NCI-H2171 (cell line): ENCODE measurements around the gene LHX6.
A peak's percentile ranks its signal among the peaks of the same experiment; 100 is the strongest.

Experiments
- DNase-seq: peaks from one replicate; lab custom pipeline; 2025; lab: John Stamatoyannopoulos, UW

Gene LHX6

GRCh38 chr9:122215663-122216062, 13.1 kb downstream of the LHX6 start:
- no peak for DNase-seq

GRCh38 chr9:122214507-122214906, 14.2 kb downstream of the LHX6 start:
- no peak for DNase-seq

GRCh38 chr9:122213589-122214413, 15.0 kb downstream of the LHX6 start:
- peak; percentile 83 for DNase-seq

GRCh38 chr9:122213102-122213588, 15.6 kb downstream of the LHX6 start:
- DNase-seq = no peak

- no peak for DNase-seq
These were observed 16.2 kb downstream of the LHX6 start for GRCh38 chr9:122212473-122213004.

- DNase-seq = no peak
These were observed 19.3 kb downstream of the LHX6 start for GRCh38 chr9:122209451-122209850.

- no peak for DNase-seq
These were observed 21.7 kb downstream of the LHX6 start for GRCh38 chr9:122207096-122207495.

- DNase-seq = no peak
These were observed 22.4 kb downstream of the LHX6 start for GRCh38 chr9:122206118-122207046.

GRCh38 chr9:122205176-122205575, 23.6 kb downstream of the LHX6 start:
- no peak for DNase-seq

- DNase-seq = no peak
These were observed 24.3 kb downstream of the LHX6 start for GRCh38 chr9:122204491-122204890.

- no peak for DNase-seq
These were observed 24.7 kb downstream of the LHX6 start for GRCh38 chr9:122204055-122204454.

- DNase-seq = no peak
These were observed 26.6 kb downstream of the LHX6 start for GRCh38 chr9:122202111-122202510.

- DNase-seq = no peak
These were observed 27.1 kb downstream of the LHX6 start for GRCh38 chr9:122201641-122202040.

- no peak for DNase-seq
These were observed 27.7 kb downstream of the LHX6 start for GRCh38 chr9:122200960-122201595.

- no peak for DNase-seq
These were observed 30.9 kb downstream of the LHX6 start for GRCh38 chr9:122197882-122198281.

GRCh38 chr9:122197426-122197825, 31.3 kb downstream of the LHX6 start:
- peak; percentile 15 for DNase-seq

- no peak for DNase-seq
These were observed 32.9 kb downstream of the LHX6 start for GRCh38 chr9:122195875-122196274.

- DNase-seq = no peak
These were observed 35.1 kb downstream of the LHX6 start for GRCh38 chr9:122193651-122194050.

- DNase-seq = no peak
These were observed 35.7 kb downstream of the LHX6 start for GRCh38 chr9:122192914-122193525.

- DNase-seq = no peak
These were observed 36.4 kb downstream of the LHX6 start for GRCh38 chr9:122192261-122192875.

GRCh38 chr9:122191584-122191983, 37.2 kb downstream of the LHX6 start:
- DNase-seq = no peak
